SK-N-SH treated with all-trans-retinoic acid at 6 μM for 48 hours (cell line): ENCODE results near the gene RGL1.
A peak's percentile ranks its signal among the peaks of the same experiment; 100 is the strongest.

Experiments
- ATAC-seq: fragments of 200-7000 bp; cut with Tn5 transposase; 3 replicates; pipeline ENCODE4 v1.9.1; 2020; ENCODE audit warnings: mild to moderate bottlenecking, moderate library complexity
- ARNTL ChIP-seq: fragments of 450-650 bp; formaldehyde crosslinking; IDR thresholded peaks from 2 replicates; pipeline ENCODE4 v1.5.0; 2020; ENCODE audit warnings: low read depth, mild to moderate bottlenecking, moderate library complexity, borderline replicate concordance
- BACH2 ChIP-seq: fragments of 250-450 bp; sonication (Bioruptor Pico); IDR thresholded peaks from 2 replicates; pipeline ENCODE4 v1.9.0; 2021; ENCODE audit warnings: mild to moderate bottlenecking, borderline replicate concordance
- CSDC2 ChIP-seq: fragments of 250-450 bp; sonication (Bioruptor Pico); IDR thresholded peaks from 2 replicates; pipeline ENCODE4 v1.5.0; 2020; ENCODE audit warnings: mild to moderate bottlenecking, moderate library complexity
- ESRRG ChIP-seq: fragments of 250-450 bp; sonication (Bioruptor Pico); IDR thresholded peaks from 2 replicates; pipeline ENCODE4 v1.6.1; 2021; ENCODE audit warnings: mild to moderate bottlenecking
- GLIS3 ChIP-seq: fragments of 250-450 bp; sonication (Bioruptor Pico); IDR thresholded peaks from 2 replicates; pipeline ENCODE4 v1.5.0; 2020; ENCODE audit warnings: mild to moderate bottlenecking, moderate library complexity
- ISL1 ChIP-seq: fragments of 250-450 bp; sonication (Bioruptor Pico); IDR thresholded peaks from 2 replicates; pipeline ENCODE4 v2.1.2; 2022; ENCODE audit warnings: mild to moderate bottlenecking, moderate library complexity
- OSR1 ChIP-seq: fragments of 250-450 bp; sonication (Bioruptor Pico); IDR thresholded peaks from 2 replicates; pipeline ENCODE4 v1.8.0; 2022; ENCODE audit warnings: moderate library complexity, mild to moderate bottlenecking, inconsistent platforms
- PPARA ChIP-seq: fragments of 250-450 bp; sonication (Bioruptor Pico); IDR thresholded peaks from 2 replicates; pipeline ENCODE4 v1.5.0; 2020; ENCODE audit warnings: mild to moderate bottlenecking, borderline replicate concordance
- RARB ChIP-seq: fragments of 250-450 bp; sonication (Bioruptor Pico); IDR thresholded peaks from 2 replicates; pipeline ENCODE4 v1.8.0; 2021; ENCODE audit warnings: mild to moderate bottlenecking, moderate library complexity
- SNAI2 ChIP-seq: fragments of 250-450 bp; sonication (Bioruptor Pico); IDR thresholded peaks from 2 replicates; pipeline ENCODE4 v1.5.0; 2020; ENCODE audit warnings: mild to moderate bottlenecking, moderate library complexity
- TCF4 ChIP-seq: fragments of 250-450 bp; sonication (Bioruptor Pico); IDR thresholded peaks from 2 replicates; pipeline ENCODE4 v1.8.0; 2021; ENCODE audit warnings: mild to moderate bottlenecking, moderate library complexity, borderline replicate concordance
- TOX ChIP-seq: fragments of 250-450 bp; sonication (Bioruptor Pico); IDR thresholded peaks from 2 replicates; pipeline ENCODE4 v1.8.0; 2021; ENCODE audit warnings: mild to moderate bottlenecking, moderate library complexity, borderline replicate concordance
- ZC3H10 ChIP-seq: fragments of 250-450 bp; sonication (Bioruptor Pico); IDR thresholded peaks from 2 replicates; pipeline ENCODE4 v1.5.1; 2021; ENCODE audit warnings: mild to moderate bottlenecking, moderate library complexity
- ZFP3 ChIP-seq: fragments of 250-450 bp; sonication (Bioruptor Pico); IDR thresholded peaks from 2 replicates; pipeline ENCODE4 v1.5.0; 2020; ENCODE audit warnings: mild to moderate bottlenecking, moderate library complexity
- ZNF70 ChIP-seq: fragments of 450-650 bp; formaldehyde crosslinking; IDR thresholded peaks from 2 replicates; pipeline ENCODE4 v1.5.0; 2020; ENCODE audit warnings: mild to moderate bottlenecking, moderate library complexity
- ZNF8 ChIP-seq: fragments of 450-650 bp; formaldehyde crosslinking; IDR thresholded peaks from 2 replicates; pipeline ENCODE4 v1.5.0; 2020; ENCODE audit warnings: mild to moderate bottlenecking, moderate library complexity
- TF ChIP-seq, protein P1 (sequence below): fragments of 250-450 bp; sonication (Bioruptor Pico); IDR thresholded peaks from 2 replicates; pipeline ENCODE4 v1.8.0; 2021; ENCODE audit warnings: low read depth, mild to moderate bottlenecking, moderate library complexity, borderline replicate concordance
- TF ChIP-seq, protein P2 (sequence below): fragments of 250-450 bp; sonication (Bioruptor Pico); IDR thresholded peaks from 2 replicates; pipeline ENCODE4 v1.5.1; 2021; ENCODE audit warnings: mild to moderate bottlenecking, moderate library complexity
- TF ChIP-seq, protein P3 (sequence below): fragments of 250-450 bp; sonication (Bioruptor Pico); IDR thresholded peaks from 2 replicates; pipeline ENCODE4 v1.5.1; 2020; ENCODE audit warnings: low read depth, mild to moderate bottlenecking, moderate library complexity
- TF ChIP-seq, protein P4 (sequence below): fragments of 250-450 bp; sonication (Bioruptor Pico); IDR thresholded peaks from 2 replicates; pipeline ENCODE4 v1.8.0; 2020; ENCODE audit warnings: mild to moderate bottlenecking, moderate library complexity, borderline replicate concordance
- TF ChIP-seq, protein P5 (sequence below): fragments of 250-450 bp; sonication (Bioruptor Pico); IDR thresholded peaks from 2 replicates; pipeline ENCODE4 v1.5.0; 2020; ENCODE audit warnings: mild to moderate bottlenecking, moderate library complexity

RGL1 gene

DNA sequence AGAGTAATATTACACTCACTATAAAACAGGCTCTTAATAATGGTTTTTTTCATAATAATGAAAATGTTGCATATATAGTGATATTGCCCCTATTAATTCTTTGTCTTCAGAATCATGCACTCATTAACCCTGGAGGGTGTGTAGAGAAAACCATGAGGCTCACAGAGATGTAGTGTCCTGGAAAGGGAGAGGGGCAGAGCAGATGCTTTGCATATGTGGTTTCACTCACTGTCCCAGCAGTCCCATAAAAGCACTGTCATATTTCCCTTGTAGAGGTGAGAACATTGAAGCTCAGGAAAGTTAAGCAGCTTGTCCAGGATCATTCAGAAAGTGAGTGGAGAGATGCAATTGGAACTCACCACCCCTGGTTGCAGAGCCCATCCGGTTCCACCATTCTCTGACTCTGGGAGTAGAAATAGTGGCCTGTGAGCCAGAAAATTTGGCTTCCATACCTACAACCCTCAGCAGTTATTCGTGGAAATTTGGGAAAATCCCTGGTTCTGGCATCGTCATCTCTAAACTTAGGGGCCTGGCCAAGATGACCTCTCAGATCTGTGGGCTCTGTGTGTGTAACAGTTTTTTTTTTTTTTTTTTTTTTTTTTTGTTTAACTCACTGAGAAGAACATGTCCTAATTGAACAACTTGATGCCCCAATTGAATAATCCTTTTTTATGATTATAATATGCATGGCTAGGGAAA lies 86.4 kb downstream of the RGL1 start:
- TF ChIP-seq ZNF8 (CRISPR knock-in tag) (no peak), GLIS3 (CRISPR knock-in tag) (no peak), ISL1 (CRISPR knock-in tag) (no peak)
- TF ChIP-seq, protein P1, sequence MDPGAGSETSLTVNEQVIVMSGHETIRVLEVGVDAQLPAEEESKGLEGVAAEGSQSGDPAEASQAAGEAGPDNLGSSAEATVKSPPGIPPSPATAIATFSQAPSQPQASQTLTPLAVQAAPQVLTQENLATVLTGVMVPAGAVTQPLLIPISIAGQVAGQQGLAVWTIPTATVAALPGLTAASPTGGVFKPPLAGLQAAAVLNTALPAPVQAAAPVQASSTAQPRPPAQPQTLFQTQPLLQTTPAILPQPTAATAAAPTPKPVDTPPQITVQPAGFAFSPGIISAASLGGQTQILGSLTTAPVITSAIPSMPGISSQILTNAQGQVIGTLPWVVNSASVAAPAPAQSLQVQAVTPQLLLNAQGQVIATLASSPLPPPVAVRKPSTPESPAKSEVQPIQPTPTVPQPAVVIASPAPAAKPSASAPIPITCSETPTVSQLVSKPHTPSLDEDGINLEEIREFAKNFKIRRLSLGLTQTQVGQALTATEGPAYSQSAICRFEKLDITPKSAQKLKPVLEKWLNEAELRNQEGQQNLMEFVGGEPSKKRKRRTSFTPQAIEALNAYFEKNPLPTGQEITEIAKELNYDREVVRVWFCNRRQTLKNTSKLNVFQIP (CRISPR knock-in tag), result no peak
- TF ChIP-seq, protein P2, sequence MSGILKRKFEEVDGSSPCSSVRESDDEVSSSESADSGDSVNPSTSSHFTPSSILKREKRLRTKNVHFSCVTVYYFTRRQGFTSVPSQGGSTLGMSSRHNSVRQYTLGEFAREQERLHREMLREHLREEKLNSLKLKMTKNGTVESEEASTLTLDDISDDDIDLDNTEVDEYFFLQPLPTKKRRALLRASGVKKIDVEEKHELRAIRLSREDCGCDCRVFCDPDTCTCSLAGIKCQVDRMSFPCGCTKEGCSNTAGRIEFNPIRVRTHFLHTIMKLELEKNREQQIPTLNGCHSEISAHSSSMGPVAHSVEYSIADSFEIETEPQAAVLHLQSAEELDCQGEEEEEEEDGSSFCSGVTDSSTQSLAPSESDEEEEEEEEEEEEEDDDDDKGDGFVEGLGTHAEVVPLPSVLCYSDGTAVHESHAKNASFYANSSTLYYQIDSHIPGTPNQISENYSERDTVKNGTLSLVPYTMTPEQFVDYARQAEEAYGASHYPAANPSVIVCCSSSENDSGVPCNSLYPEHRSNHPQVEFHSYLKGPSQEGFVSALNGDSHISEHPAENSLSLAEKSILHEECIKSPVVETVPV (CRISPR knock-in tag), result no peak
- no peak for ATAC-seq

DNA sequence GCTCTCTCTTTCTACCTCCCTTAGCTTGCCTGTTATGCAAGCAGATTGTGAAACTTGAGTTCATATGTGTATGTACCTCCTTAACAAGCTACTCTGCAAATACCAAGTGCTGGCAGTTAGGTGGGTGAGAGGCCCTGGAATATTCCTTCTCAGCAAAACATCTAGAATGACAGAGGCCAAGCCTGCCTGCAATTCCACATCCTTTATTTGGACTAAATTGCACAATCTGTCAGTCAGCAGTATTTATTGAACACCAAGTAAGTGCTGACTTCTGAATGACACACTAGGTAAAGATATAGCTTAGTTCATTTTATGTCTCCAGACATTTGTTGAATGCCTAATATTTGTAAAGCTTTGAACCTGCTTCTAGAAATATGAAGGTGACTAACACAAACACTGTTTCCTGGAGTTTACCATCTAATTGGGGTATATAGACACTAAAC lies 87.5 kb downstream of the RGL1 start:
- no peak for ATAC-seq
- no peak for TF ChIP-seq GLIS3 (CRISPR knock-in tag)
- TF ChIP-seq, protein P3, sequence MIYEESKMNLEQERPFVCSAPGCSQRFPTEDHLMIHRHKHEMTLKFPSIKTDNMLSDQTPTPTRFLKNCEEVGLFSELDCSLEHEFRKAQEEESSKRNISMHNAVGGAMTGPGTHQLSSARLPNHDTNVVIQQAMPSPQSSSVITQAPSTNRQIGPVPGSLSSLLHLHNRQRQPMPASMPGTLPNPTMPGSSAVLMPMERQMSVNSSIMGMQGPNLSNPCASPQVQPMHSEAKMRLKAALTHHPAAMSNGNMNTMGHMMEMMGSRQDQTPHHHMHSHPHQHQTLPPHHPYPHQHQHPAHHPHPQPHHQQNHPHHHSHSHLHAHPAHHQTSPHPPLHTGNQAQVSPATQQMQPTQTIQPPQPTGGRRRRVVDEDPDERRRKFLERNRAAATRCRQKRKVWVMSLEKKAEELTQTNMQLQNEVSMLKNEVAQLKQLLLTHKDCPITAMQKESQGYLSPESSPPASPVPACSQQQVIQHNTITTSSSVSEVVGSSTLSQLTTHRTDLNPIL (CRISPR knock-in tag), result no peak
- TF ChIP-seq CSDC2 (CRISPR knock-in tag), result no peak
- TF ChIP-seq TOX (CRISPR knock-in tag), result no peak
- TF ChIP-seq, protein P4, sequence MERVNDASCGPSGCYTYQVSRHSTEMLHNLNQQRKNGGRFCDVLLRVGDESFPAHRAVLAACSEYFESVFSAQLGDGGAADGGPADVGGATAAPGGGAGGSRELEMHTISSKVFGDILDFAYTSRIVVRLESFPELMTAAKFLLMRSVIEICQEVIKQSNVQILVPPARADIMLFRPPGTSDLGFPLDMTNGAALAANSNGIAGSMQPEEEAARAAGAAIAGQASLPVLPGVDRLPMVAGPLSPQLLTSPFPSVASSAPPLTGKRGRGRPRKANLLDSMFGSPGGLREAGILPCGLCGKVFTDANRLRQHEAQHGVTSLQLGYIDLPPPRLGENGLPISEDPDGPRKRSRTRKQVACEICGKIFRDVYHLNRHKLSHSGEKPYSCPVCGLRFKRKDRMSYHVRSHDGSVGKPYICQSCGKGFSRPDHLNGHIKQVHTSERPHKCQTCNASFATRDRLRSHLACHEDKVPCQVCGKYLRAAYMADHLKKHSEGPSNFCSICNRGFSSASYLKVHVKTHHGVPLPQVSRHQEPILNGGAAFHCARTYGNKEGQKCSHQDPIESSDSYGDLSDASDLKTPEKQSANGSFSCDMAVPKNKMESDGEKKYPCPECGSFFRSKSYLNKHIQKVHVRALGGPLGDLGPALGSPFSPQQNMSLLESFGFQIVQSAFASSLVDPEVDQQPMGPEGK (CRISPR knock-in tag), result no peak
- TF ChIP-seq, protein P2 (CRISPR knock-in tag), result no peak
- no peak for TF ChIP-seq ISL1 (CRISPR knock-in tag)
- TF ChIP-seq ZC3H10, result no peak
- TF ChIP-seq PPARA (CRISPR knock-in tag), result no peak
- TF ChIP-seq ZFP3 (CRISPR knock-in tag), result no peak
- no peak for TF ChIP-seq ARNTL
- TF ChIP-seq RARB, result no peak
- TF ChIP-seq ESRRG (CRISPR knock-in tag), result no peak
- no peak for TF ChIP-seq OSR1 (CRISPR knock-in tag)
- no peak for TF ChIP-seq TCF4 (CRISPR knock-in tag)
- no peak for TF ChIP-seq BACH2 (CRISPR knock-in tag)

DNA sequence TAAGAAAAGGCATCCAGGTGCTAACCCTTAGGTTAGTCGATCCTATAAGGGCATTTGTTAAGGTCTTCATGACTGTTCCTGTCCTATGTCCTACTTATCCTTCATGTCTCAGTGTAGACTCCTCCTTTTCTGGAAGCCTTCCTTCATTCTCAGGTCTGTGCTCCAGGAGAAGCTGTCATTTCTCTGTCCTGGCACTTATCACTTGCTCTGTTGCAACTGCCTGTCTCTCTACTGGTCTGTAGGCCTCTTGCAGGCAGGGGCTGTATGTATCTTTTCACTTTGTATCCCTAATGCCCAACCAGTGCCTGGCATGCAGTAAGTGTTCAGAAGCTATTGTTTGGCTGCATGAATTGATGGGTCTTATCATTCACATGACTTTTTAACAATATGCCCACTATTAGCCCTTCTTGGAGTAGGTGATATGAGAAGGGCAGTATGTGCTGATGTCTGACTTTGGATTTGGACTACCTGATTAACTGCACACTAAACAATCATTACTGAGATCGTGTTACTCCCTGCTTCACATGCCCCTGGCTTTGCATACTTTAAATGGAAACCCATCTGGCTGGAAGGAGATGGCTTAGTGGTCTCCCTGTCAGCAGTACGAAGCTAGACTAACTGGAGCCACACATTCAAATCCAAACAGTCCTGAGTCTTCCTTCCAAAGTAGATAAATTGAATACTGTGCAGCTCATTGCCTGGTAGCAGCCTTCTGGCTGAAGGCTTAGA lies 88.8 kb downstream of the RGL1 start:
- ATAC-seq, result peak; percentile 86
- no peak for TF ChIP-seq ESRRG (CRISPR knock-in tag)
- TF ChIP-seq ZNF8 (CRISPR knock-in tag), result no peak
- no peak for TF ChIP-seq ZFP3 (CRISPR knock-in tag)
- no peak for TF ChIP-seq ZNF70 (CRISPR knock-in tag)
- TF ChIP-seq TCF4 (CRISPR knock-in tag), result no peak
- TF ChIP-seq CSDC2 (CRISPR knock-in tag), result no peak
- TF ChIP-seq, protein P3 (CRISPR knock-in tag), result no peak
- no peak for TF ChIP-seq SNAI2 (CRISPR knock-in tag)
- TF ChIP-seq ARNTL, result no peak
- TF ChIP-seq, protein P5, sequence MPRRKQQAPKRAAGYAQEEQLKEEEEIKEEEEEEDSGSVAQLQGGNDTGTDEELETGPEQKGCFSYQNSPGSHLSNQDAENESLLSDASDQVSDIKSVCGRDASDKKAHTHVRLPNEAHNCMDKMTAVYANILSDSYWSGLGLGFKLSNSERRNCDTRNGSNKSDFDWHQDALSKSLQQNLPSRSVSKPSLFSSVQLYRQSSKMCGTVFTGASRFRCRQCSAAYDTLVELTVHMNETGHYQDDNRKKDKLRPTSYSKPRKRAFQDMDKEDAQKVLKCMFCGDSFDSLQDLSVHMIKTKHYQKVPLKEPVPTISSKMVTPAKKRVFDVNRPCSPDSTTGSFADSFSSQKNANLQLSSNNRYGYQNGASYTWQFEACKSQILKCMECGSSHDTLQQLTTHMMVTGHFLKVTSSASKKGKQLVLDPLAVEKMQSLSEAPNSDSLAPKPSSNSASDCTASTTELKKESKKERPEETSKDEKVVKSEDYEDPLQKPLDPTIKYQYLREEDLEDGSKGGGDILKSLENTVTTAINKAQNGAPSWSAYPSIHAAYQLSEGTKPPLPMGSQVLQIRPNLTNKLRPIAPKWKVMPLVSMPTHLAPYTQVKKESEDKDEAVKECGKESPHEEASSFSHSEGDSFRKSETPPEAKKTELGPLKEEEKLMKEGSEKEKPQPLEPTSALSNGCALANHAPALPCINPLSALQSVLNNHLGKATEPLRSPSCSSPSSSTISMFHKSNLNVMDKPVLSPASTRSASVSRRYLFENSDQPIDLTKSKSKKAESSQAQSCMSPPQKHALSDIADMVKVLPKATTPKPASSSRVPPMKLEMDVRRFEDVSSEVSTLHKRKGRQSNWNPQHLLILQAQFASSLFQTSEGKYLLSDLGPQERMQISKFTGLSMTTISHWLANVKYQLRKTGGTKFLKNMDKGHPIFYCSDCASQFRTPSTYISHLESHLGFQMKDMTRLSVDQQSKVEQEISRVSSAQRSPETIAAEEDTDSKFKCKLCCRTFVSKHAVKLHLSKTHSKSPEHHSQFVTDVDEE (CRISPR knock-in tag), result no peak
- no peak for TF ChIP-seq TOX (CRISPR knock-in tag)
- no peak for TF ChIP-seq ISL1 (CRISPR knock-in tag)
- TF ChIP-seq BACH2 (CRISPR knock-in tag), result no peak
- TF ChIP-seq, protein P1 (CRISPR knock-in tag), result no peak
